Stimulated activated CD4-positive, alpha-beta T cell treated with anti-CD3 and anti-CD28 coated beads, Interleukin-4, amount 100 ng/mL, for 48 hours (primary cell): ENCODE results near the gene NDST4.

Source experiments
- DNase-seq, 2 donors: peaks; one replicate each; pipeline ENCODE4 v3.0.0-alpha.2; 2020; ENCODE audit warnings: low read depth in 2 of 2

NDST4 gene

GRCh38 chr4:114907568-114907967, 205.9 kb downstream of the NDST4 start:
- DNase-seq = no peak

- no peak for DNase-seq
Observed at GRCh38 chr4:114905017-114905416, 208.4 kb downstream of the NDST4 start.

GRCh38 chr4:114900934-114901333, 212.5 kb downstream of the NDST4 start:
- no peak for DNase-seq

GRCh38 chr4:114890773-114891172, 222.6 kb downstream of the NDST4 start:
- DNase-seq = no peak

GRCh38 chr4:114886761-114887160, 226.7 kb downstream of the NDST4 start:
- DNase-seq = no peak

GRCh38 chr4:114883641-114884040, 229.8 kb downstream of the NDST4 start:
- no peak for DNase-seq

- no peak for DNase-seq
Observed at GRCh38 chr4:114879916-114880669, 233.3 kb downstream of the NDST4 start.

GRCh38 chr4:114875630-114876029, 237.8 kb downstream of the NDST4 start:
- no peak for DNase-seq

- no peak for DNase-seq
Observed at GRCh38 chr4:114874321-114874720, 239.1 kb downstream of the NDST4 start.

GRCh38 chr4:114870987-114871386, 242.4 kb downstream of the NDST4 start:
- no peak for DNase-seq

GRCh38 chr4:114866901-114867670, 246.3 kb downstream of the NDST4 start:
- no peak for DNase-seq

- no peak for DNase-seq
Observed at GRCh38 chr4:114864060-114864459, 249.4 kb downstream of the NDST4 start.

GRCh38 chr4:114860786-114861185, 252.6 kb downstream of the NDST4 start:
- no peak for DNase-seq

GRCh38 chr4:114857831-114858230, 255.6 kb downstream of the NDST4 start:
- DNase-seq = no peak

GRCh38 chr4:114839986-114840385, 273.4 kb downstream of the NDST4 start:
- no peak for DNase-seq

GRCh38 chr4:114830628-114831027, 282.8 kb downstream of the NDST4 start:
- DNase-seq = no peak

- DNase-seq = no peak
Observed at GRCh38 chr4:114827651-114828050, 285.8 kb downstream of the NDST4 start.

- no peak for DNase-seq
Observed at GRCh38 chr4:114815760-114816159, 297.7 kb downstream of the NDST4 start.

- no peak for DNase-seq
Observed at GRCh38 chr4:114813961-114814360, 299.5 kb downstream of the NDST4 start.

- DNase-seq = no peak
Observed at GRCh38 chr4:114811564-114812301, 301.7 kb downstream of the NDST4 start.

- peak; percentile 1 to 10 for DNase-seq
Observed at GRCh38 chr4:114807759-114808404, 305.5 kb downstream of the NDST4 start.

GRCh38 chr4:114807357-114807756, 306.1 kb downstream of the NDST4 start:
- no peak for DNase-seq
